SK-N-SH treated with all-trans-retinoic acid at 6 μM for 48 hours (cell line): ENCODE data around the gene PRMT9.

Experiments
- ATAC-seq: fragments of 200-7000 bp; cut with Tn5 transposase; 3 replicates; pipeline ENCODE4 v1.9.1; 2020; ENCODE audit warnings: mild to moderate bottlenecking, moderate library complexity
- ARNTL ChIP-seq: fragments of 450-650 bp; formaldehyde crosslinking; IDR thresholded peaks from 2 replicates; pipeline ENCODE4 v1.5.0; 2020; ENCODE audit warnings: low read depth, mild to moderate bottlenecking, moderate library complexity, borderline replicate concordance
- BACH2 ChIP-seq: fragments of 250-450 bp; sonication (Bioruptor Pico); IDR thresholded peaks from 2 replicates; pipeline ENCODE4 v1.9.0; 2021; ENCODE audit warnings: mild to moderate bottlenecking, borderline replicate concordance
- CSDC2 ChIP-seq: fragments of 250-450 bp; sonication (Bioruptor Pico); IDR thresholded peaks from 2 replicates; pipeline ENCODE4 v1.5.0; 2020; ENCODE audit warnings: mild to moderate bottlenecking, moderate library complexity
- CSRNP3 ChIP-seq: fragments of 250-450 bp; sonication (Bioruptor Pico); IDR thresholded peaks from 2 replicates; pipeline ENCODE4 v1.5.1; 2021; ENCODE audit warnings: mild to moderate bottlenecking, moderate library complexity
- ESRRG ChIP-seq: fragments of 250-450 bp; sonication (Bioruptor Pico); IDR thresholded peaks from 2 replicates; pipeline ENCODE4 v1.6.1; 2021; ENCODE audit warnings: mild to moderate bottlenecking
- ISL1 ChIP-seq: fragments of 250-450 bp; sonication (Bioruptor Pico); IDR thresholded peaks from 2 replicates; pipeline ENCODE4 v2.1.2; 2022; ENCODE audit warnings: mild to moderate bottlenecking, moderate library complexity
- OSR1 ChIP-seq: fragments of 250-450 bp; sonication (Bioruptor Pico); IDR thresholded peaks from 2 replicates; pipeline ENCODE4 v1.8.0; 2022; ENCODE audit warnings: moderate library complexity, mild to moderate bottlenecking, inconsistent platforms
- POU6F1 ChIP-seq: fragments of 250-450 bp; sonication (Bioruptor Pico); IDR thresholded peaks from 2 replicates; pipeline ENCODE4 v1.8.0; 2021; ENCODE audit warnings: low read depth, mild to moderate bottlenecking, moderate library complexity, borderline replicate concordance
- PPARA ChIP-seq: fragments of 250-450 bp; sonication (Bioruptor Pico); IDR thresholded peaks from 2 replicates; pipeline ENCODE4 v1.5.0; 2020; ENCODE audit warnings: mild to moderate bottlenecking, borderline replicate concordance
- RARB ChIP-seq: fragments of 250-450 bp; sonication (Bioruptor Pico); IDR thresholded peaks from 2 replicates; pipeline ENCODE4 v1.8.0; 2021; ENCODE audit warnings: mild to moderate bottlenecking, moderate library complexity
- SNAI2 ChIP-seq: fragments of 250-450 bp; sonication (Bioruptor Pico); IDR thresholded peaks from 2 replicates; pipeline ENCODE4 v1.5.0; 2020; ENCODE audit warnings: mild to moderate bottlenecking, moderate library complexity
- TCF4 ChIP-seq: fragments of 250-450 bp; sonication (Bioruptor Pico); IDR thresholded peaks from 2 replicates; pipeline ENCODE4 v1.8.0; 2021; ENCODE audit warnings: mild to moderate bottlenecking, moderate library complexity, borderline replicate concordance
- TOX ChIP-seq: fragments of 250-450 bp; sonication (Bioruptor Pico); IDR thresholded peaks from 2 replicates; pipeline ENCODE4 v1.8.0; 2021; ENCODE audit warnings: mild to moderate bottlenecking, moderate library complexity, borderline replicate concordance
- ZC3H10 ChIP-seq: fragments of 250-450 bp; sonication (Bioruptor Pico); IDR thresholded peaks from 2 replicates; pipeline ENCODE4 v1.5.1; 2021; ENCODE audit warnings: mild to moderate bottlenecking, moderate library complexity
- ZFP3 ChIP-seq: fragments of 250-450 bp; sonication (Bioruptor Pico); IDR thresholded peaks from 2 replicates; pipeline ENCODE4 v1.5.0; 2020; ENCODE audit warnings: mild to moderate bottlenecking, moderate library complexity
- ZFP30 ChIP-seq: fragments of 450-650 bp; formaldehyde crosslinking; IDR thresholded peaks from 2 replicates; pipeline ENCODE4 v1.5.0; 2022; ENCODE audit warnings: mild to moderate bottlenecking, moderate library complexity
- ZNF8 ChIP-seq: fragments of 450-650 bp; formaldehyde crosslinking; IDR thresholded peaks from 2 replicates; pipeline ENCODE4 v1.5.0; 2020; ENCODE audit warnings: mild to moderate bottlenecking, moderate library complexity
- TF ChIP-seq, protein P1 (sequence below): fragments of 250-450 bp; sonication (Bioruptor Pico); IDR thresholded peaks from 2 replicates; pipeline ENCODE4 v1.8.0; 2020; ENCODE audit warnings: mild to moderate bottlenecking, moderate library complexity, borderline replicate concordance
- TF ChIP-seq, protein P2 (sequence below): fragments of 250-450 bp; sonication (Bioruptor Pico); IDR thresholded peaks from 2 replicates; pipeline ENCODE4 v1.5.1; 2020; ENCODE audit warnings: low read depth, mild to moderate bottlenecking, moderate library complexity
- TF ChIP-seq, protein P3 (sequence below): fragments of 250-450 bp; sonication (Bioruptor Pico); IDR thresholded peaks from 2 replicates; pipeline ENCODE4 v1.5.0; 2020; ENCODE audit warnings: mild to moderate bottlenecking, moderate library complexity

Gene PRMT9

DNA sequence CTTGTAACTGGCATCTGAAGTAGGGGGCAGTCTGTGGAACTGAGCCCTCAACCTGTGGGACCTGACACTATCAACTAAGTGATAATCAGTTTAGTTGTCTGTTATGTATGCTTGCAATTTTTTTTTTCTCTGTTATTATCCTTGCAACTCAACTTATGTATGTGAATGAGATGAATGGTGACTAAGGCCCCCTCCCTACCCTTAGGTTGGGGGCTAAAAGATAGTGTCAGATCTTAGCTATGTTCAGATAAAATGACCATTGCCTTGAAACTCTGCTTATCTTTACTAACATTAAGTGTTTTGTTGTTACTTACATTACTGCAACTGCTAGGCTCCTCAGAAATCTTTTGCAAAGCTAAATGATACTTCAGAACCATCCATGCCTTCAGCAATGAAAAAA, 35.3 kb downstream of the PRMT9 start (continued):
- TF ChIP-seq ARNTL (no peak), ZFP3 (CRISPR knock-in tag) (no peak), POU6F1 (CRISPR knock-in tag) (no peak), ZFP30 (no peak), TCF4 (CRISPR knock-in tag) (no peak)
- TF ChIP-seq, all 23 proteins: peak for 0

DNA sequence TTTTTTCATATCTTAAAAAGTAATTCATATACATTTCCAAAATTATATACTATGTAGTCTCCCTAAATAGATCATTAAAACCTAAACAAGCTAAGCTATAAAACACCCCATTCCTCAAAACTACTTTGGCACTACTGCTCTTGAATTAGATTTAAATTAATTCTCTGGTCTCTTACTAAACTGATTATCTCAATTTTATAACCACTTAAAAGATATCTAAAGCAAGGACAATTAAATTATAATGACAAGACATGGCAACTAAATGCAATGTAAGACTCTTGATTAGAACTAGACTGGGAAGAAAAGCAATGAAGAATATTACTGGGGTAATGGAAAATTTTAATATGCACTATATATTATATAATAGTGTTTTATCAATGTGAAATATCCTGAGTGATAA, 38.9 kb downstream of the PRMT9 start:
- ATAC-seq = no peak
- no peak for TF ChIP-seq ZC3H10 (CRISPR knock-in tag)
- TF ChIP-seq, protein P1, sequence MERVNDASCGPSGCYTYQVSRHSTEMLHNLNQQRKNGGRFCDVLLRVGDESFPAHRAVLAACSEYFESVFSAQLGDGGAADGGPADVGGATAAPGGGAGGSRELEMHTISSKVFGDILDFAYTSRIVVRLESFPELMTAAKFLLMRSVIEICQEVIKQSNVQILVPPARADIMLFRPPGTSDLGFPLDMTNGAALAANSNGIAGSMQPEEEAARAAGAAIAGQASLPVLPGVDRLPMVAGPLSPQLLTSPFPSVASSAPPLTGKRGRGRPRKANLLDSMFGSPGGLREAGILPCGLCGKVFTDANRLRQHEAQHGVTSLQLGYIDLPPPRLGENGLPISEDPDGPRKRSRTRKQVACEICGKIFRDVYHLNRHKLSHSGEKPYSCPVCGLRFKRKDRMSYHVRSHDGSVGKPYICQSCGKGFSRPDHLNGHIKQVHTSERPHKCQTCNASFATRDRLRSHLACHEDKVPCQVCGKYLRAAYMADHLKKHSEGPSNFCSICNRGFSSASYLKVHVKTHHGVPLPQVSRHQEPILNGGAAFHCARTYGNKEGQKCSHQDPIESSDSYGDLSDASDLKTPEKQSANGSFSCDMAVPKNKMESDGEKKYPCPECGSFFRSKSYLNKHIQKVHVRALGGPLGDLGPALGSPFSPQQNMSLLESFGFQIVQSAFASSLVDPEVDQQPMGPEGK = peak; percentile 69; the same call in 1 of the 2 replicates
- TF ChIP-seq CSRNP3 (CRISPR knock-in tag) = 0 out of 2 replicates have a peak, but pooled peaks have one; percentile 23
- TF ChIP-seq SNAI2 = 0 out of 2 replicates have a peak, but pooled peaks have one; percentile 56
- TF ChIP-seq ISL1 (CRISPR knock-in tag) = peak; percentile 99
- no peak for TF ChIP-seq TOX (CRISPR knock-in tag)
- TF ChIP-seq RARB = no peak
- TF ChIP-seq, protein P2, sequence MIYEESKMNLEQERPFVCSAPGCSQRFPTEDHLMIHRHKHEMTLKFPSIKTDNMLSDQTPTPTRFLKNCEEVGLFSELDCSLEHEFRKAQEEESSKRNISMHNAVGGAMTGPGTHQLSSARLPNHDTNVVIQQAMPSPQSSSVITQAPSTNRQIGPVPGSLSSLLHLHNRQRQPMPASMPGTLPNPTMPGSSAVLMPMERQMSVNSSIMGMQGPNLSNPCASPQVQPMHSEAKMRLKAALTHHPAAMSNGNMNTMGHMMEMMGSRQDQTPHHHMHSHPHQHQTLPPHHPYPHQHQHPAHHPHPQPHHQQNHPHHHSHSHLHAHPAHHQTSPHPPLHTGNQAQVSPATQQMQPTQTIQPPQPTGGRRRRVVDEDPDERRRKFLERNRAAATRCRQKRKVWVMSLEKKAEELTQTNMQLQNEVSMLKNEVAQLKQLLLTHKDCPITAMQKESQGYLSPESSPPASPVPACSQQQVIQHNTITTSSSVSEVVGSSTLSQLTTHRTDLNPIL (CRISPR knock-in tag) = peak; percentile 61; the same call in 1 of the 2 replicates
- TF ChIP-seq ESRRG (CRISPR knock-in tag) = no peak
- no peak for TF ChIP-seq TCF4 (CRISPR knock-in tag)

DNA sequence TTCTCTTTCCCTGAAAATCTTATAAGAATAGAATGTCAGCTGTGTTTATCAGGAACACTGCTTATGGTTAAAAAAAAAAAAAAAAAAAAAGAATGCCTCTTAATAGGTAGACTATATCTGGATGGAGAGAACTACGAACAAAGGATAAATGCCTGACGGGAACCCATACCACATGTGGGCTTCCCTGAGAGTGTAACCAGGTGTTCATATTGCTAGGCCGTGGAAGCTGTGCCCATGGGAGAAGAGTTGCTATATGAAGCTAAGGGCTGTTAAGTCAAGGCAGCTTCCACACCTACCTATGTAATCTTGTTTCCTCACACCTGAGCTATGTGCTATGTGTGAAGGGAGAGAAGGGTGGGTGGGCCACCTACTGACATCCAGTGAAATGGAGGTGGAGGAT, 39.5 kb downstream of the PRMT9 start:
- no peak for ATAC-seq
- TF ChIP-seq ZNF8 (CRISPR knock-in tag) (no peak), ARNTL (no peak), OSR1 (CRISPR knock-in tag) (no peak), SNAI2 (no peak), RARB (no peak), TCF4 (CRISPR knock-in tag) (no peak), ZFP3 (CRISPR knock-in tag) (no peak), TOX (CRISPR knock-in tag) (no peak), ZFP30 (no peak), CSRNP3 (CRISPR knock-in tag) (no peak), BACH2 (no peak), CSDC2 (CRISPR knock-in tag) (no peak), PPARA (CRISPR knock-in tag) (no peak), ZC3H10 (CRISPR knock-in tag) (no peak)
- TF ChIP-seq, protein P2 (CRISPR knock-in tag) = no peak
- TF ChIP-seq, protein P3, sequence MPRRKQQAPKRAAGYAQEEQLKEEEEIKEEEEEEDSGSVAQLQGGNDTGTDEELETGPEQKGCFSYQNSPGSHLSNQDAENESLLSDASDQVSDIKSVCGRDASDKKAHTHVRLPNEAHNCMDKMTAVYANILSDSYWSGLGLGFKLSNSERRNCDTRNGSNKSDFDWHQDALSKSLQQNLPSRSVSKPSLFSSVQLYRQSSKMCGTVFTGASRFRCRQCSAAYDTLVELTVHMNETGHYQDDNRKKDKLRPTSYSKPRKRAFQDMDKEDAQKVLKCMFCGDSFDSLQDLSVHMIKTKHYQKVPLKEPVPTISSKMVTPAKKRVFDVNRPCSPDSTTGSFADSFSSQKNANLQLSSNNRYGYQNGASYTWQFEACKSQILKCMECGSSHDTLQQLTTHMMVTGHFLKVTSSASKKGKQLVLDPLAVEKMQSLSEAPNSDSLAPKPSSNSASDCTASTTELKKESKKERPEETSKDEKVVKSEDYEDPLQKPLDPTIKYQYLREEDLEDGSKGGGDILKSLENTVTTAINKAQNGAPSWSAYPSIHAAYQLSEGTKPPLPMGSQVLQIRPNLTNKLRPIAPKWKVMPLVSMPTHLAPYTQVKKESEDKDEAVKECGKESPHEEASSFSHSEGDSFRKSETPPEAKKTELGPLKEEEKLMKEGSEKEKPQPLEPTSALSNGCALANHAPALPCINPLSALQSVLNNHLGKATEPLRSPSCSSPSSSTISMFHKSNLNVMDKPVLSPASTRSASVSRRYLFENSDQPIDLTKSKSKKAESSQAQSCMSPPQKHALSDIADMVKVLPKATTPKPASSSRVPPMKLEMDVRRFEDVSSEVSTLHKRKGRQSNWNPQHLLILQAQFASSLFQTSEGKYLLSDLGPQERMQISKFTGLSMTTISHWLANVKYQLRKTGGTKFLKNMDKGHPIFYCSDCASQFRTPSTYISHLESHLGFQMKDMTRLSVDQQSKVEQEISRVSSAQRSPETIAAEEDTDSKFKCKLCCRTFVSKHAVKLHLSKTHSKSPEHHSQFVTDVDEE (CRISPR knock-in tag) = no peak
